HG02970 (cell line): ENCODE results near the gene CIZ1.

ENCODE experiments used
- ATAC-seq: cut with Tn5 transposase; IDR thresholded peaks from one replicate; pipeline ENCODE4 v1.9.1; 2021; ENCODE audit warnings: mild to moderate bottlenecking, moderate library complexity, moderate number of reproducible peaks; ENCODE audit not compliant: unreplicated experiment, low FRiP score

CIZ1 gene

GRCh38 chr9:128116104-128117083, 75.0 kb downstream of the CIZ1 start:
- ATAC-seq, result no peak
